NCI-H1105 (cell line): ENCODE results near the gene RNF213.

Source experiments
- DNase-seq: peaks from one replicate; lab custom pipeline; 2025; lab: John Stamatoyannopoulos, UW

RNF213 gene

GRCh38 chr17:80352216-80352895, 91.7 kb downstream of the RNF213 start:
- no peak for DNase-seq

DNA sequence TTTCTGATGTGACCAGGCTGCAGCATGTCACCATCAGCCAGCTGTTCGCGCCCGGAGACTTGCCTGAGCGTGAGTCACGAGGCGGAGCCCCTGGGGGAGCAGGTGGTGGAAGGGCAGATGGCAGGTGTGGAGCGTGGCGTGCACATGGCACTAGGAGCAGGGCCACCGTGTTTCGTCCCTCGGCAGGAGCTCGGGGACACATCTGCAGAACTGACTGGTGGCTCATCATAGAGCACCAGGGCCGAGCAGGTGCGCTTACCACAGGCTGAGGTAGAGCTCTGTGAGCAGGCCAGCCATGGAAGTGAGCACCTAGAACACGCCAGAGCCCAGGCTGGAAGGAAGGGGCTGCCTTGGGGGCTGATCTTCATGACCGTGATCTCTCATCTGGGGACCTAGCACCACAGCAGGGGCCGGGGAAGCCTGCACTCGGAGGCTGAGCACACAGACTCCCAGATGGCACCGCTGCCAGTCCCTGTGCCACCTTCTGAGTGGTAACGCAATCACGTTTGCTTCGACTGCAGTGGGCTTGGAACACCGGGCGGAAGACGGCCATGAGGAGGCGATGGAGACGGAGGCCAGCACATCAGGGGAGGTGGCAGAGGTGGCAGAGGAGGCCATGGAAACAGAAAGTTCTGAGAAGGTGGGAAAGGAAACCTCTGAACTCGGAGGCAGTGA, 92.5 kb downstream of the RNF213 start:
- no peak for DNase-seq

GRCh38 chr17:80353718-80354275, 93.1 kb downstream of the RNF213 start:
- no peak for DNase-seq

GRCh38 chr17:80354336-80354735, 93.7 kb downstream of the RNF213 start:
- DNase-seq, result no peak

GRCh38 chr17:80356231-80356856, 95.7 kb downstream of the RNF213 start:
- no peak for DNase-seq

- no peak for DNase-seq
These were observed 97.5 kb downstream of the RNF213 start for GRCh38 chr17:80358131-80358530.

GRCh38 chr17:80358861-80359260, 98.2 kb downstream of the RNF213 start:
- DNase-seq, result no peak

DNA sequence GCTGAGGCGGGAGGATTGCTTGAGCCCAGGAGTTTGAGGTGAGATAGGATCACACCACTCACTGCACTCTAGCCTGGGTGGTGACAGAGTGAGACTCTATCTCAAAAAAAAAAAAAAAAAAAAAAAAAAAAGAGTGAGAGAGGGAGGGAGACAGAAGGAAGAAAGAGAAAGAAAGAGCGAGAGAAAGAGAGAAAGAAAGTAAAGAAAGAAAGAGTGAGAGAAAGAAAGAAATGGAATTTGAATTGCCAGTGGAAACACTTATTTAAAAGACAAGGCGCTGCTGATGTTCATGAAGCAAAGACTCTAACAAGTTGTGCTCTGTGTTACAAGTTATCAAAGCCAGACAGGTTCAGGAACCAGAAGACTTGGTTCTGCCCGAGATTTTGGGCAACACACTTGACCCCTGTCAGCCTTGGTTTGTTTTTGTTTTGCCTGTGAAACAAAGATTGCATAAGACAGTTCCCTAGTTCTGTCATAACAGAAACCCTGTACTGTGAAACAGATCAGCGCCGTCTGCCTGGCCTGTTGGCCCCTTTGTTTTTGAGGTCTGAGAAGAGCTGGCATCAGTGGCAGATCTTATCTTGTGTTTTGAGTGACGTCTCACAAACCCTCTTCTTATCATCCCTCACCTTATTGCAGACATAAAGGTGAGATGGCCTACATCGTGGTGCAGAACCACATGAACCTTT, 98.9 kb downstream of the RNF213 start:
- no peak for DNase-seq

DNA sequence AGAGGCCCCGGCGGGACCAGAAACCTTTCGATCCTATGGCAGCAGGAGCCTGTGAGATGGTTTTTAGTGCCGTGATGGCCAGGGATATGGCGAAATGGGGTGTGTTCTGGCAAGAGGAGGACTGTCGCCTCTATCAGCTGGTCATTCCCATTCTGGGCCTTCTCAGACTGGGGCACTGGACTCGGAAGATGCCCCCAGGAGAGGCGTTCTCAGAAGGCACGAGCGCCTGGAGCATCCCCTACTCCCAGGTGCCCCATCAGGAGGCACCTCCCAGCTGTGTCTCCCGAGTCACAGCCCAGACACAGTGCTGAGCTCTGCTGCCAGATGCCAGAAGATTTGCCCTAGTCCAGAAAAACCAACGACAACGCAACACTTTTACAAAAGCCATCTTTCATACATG, 99.7 kb downstream of the RNF213 start:
- no peak for DNase-seq

DNA sequence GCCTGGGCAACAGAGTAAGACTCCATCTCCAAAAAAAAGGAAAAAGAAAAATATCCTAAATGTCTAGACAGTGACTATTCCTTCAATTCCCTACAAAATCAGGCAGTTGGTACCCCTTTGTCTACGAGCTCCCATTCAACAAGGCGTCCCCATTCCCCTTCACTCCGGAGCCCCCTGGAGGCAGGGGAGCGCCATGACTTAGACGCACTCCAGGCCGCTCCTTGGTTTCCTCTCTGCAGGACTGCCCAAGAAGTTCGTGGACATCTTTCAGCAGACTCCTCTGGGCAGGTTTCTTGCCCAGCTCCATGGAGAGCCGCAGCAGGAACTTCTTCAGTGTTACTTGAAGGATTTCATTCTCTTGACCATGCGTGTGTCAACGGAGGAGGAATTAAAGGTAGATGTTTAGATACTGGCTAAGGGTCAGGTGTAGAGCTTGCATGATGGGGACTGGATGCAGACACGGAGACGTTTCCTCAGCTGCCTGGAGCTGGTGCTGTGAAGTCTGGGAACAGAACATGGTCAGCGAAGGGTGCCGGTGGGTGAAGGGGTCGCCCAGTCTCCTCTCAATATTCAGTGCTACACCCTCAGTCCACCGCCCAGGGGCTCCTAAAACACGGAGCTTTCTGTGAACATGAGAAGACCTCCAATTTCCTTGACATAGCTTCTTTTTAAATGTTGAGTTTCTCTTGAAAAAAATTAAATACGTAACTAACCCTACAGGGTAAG, 101.0 kb downstream of the RNF213 start:
- no peak for DNase-seq

DNA sequence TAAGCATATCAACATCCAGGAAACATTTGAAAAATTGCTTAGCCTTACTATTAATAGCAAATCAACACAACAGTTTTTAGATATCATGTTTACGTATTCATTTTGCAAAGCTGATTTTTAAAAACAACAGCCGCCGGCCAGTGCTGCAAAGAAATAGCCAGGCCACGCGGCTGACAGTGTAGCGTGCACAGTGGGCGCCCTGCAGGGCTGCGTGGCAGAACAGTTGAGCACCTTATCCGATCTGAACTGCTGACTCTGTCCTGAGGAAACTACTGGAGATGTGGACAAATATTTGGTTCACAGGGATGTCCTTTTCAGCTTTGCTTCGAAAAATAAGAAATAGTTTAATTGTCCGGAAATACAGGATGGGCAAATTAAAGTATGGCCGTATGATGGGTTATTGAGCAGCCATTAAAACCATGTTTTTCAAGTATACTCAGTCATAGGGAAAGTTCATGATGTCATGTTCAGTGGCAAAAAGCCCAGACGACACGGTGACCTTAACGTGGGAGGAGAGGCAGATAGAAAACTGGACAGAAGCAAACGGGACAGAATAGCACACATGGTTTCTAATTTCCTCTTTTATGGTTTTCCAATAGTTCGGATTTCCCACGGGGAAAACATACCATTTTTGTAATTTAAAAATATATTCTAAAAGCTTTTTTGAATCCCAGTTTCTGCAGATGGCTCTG, 101.9 kb downstream of the RNF213 start:
- DNase-seq, result no peak

DNA sequence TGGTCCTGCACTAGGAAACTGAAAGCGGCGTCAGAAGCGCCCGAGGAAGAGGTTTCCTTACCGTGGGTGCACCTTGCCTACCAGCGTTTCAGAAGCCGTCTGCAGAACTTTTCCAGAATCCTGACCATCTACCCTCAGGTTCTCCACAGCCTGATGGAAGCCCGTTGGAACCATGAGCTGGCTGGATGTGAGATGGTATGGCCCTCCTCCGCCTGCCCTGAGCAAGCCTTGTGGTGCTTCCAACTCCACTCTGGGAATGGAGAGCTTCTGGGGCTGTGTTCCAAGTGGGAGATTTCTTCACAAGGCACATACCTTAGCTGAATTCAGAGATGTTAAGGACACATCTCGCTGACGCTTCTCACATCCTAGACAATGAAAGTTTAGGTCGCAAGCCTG, 102.5 kb downstream of the RNF213 start:
- DNase-seq, result no peak

DNA sequence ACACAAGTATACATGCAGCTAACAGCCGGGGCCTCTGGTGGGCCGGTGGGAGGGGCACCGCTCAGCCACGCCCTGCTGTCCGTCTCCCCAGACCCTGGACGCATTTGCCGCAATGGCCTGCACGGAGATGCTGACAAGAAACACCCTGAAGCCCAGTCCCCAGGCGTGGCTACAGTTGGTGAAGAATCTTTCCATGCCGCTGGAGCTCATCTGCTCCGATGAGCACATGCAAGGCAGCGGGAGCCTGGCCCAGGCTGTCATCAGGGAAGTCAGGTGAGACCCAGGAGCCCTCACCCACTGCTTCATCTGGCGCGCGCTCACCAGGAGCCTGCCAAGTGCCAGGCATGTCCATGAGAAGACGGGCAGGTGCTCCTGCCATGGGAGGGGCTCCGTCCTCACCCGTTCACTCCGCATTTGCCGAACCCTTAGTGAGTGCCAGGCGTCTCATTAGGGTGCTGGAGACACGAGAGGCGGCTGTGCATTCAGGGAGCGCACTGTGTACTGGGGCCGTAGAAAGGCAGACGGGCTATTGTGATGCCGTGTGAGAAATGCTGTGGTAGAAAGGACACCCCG, 103.0 kb downstream of the RNF213 start:
- DNase-seq, result no peak

DNA sequence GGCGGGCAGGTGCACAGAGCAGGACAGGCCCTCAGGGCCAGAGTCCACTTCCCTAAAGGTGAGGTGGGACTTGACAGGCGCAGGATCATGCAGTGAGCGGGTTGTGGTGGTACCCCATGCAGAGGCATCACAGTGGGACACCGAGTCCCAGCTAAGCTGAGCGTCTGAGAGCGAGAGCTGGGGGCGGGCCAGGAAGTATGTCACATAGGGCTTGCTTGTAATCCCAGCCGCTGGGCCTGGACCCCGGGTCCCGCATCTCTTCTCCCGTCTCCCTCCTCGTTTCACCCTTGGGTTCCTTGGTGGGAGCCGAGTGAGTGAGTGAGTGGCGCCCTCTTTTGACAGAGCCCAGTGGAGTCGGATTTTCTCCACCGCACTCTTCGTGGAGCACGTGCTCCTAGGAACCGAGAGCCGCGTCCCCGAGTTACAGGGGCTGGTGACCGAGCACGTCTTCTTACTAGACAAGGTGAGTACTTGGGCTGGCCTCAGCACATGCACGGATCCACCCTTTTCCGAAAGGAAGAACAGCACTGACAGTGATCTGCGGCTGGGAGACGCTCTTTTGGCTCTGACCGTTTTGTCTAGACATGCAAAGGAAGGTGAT, 103.5 kb downstream of the RNF213 start:
- DNase-seq, result no peak

GRCh38 chr17:80365001-80365965, 104.6 kb downstream of the RNF213 start:
- DNase-seq, result no peak

DNA sequence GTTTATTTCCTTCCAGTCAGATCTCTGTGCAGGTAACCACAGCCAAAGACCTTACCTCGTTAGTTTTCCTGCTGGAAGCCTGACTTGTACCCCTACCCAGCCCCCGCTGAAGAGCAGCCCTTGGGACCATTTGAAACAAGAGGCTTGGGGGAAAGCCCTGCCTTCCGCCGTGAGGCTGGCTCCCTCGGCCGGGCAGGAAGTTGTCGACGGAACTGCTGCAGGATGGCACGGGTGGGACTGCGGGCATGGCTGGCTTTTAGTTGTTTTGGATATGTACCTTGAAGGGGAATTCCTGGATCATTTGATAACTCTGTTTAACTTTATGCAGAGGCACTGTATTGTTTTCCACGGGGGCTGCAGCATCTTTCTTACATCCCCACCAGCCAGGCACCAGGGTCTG, 105.3 kb downstream of the RNF213 start:
- no peak for DNase-seq

DNA sequence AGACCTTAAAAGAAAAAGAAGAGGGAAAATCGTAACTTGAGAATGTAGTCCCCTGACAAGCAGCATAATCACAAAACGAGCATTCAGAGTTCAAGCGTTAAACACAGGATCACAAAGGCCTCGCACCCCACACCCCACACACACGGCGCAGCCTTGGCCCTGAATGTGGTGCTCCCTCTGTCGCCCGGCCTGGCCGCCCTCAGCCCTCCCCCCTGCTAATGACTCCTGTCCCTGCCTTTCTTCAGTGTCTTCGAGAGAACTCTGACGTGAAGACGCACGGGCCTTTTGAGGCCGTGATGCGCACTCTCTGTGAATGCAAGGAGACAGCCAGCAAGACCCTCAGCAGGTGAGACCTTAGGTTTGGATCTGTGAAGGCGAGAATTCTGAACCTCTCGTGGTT, 106.9 kb downstream of the RNF213 start:
- DNase-seq, result no peak

GRCh38 chr17:80371196-80371595, 110.5 kb downstream of the RNF213 start:
- no peak for DNase-seq

DNA sequence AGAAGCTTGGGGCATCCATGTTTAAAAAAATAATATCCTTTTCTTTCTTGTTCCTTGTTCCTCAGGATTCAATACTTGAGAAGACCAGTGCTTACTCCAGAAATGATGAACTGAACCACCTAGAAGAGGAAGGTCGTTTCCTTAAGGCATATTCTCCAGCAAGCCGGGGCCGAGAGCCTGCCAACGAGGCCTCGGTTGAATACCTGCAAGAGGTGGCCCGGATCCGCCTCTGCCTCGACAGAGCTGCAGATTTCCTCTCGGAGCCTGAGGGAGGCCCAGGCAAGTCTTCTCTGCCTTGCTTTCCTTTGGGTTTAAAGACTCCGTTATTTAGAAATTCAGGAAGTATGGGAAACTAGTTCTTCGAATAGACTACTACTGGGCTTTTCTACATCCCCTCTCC, 111.8 kb downstream of the RNF213 start:
- DNase-seq, result no peak
